ENCODE measurements around the gene F12.
A peak's percentile ranks its signal among the peaks of the same experiment; 100 is the strongest.

The F12 gene

DNA sequence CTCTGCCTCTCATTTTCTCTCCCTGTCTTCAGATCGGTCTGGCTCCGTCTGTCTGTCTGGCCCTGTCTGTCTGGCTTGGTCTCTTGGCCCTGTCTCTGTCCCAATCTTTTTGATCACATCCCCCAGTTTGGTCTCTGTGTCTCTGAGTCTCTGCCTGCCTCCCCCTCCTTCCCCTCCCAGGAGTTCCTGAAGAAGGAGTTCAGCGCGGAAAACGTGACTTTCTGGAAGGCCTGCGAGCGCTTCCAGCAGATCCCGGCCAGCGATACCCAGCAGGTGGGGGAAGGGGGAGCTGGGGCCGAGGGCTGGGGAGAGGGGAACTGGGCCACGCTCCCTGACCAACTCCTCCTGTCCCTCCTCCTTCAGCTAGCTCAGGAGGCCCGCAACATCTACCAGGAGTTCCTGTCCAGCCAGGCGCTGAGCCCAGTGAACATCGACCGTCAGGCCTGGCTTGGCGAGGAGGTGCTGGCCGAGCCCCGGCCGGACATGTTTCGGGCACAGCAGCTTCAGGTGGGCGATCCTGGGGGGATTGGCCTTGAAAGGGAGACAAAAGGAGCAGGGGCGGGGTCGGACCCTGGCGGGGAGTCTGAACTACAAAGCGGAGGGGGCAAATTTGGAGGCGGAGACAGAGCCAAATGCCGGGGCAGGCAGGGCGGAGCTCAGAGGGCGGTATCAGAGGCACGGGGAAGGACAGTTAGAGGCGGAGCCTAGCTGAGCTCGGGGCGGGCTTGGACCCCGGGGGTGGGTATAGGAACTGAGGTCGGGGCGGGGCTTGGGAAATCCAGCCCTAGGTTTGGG, 42.6 kb downstream of the F12 start:
- peak; percentile 97 for DNase-seq (ENCODE audit: extremely low spot score)
- POLR2A ChIA-PET = interaction anchor here (0.6 to 2.6 kb wide), 17 partner anchors 9 to 149 kb away, joined by 3 to 38 read pairs (median 4); partner anchors contain the start of genes GRK6, LMAN2 and MXD3
- CTCF ChIA-PET = interaction anchor here (0.8 to 1.7 kb wide), 8 partner anchors 11 to 134 kb away, joined by 3 to 5 read pairs (median 4); partner anchors contain the start of gene LMAN2
- TF ChIP-seq FOXM1 (IDR thresholded peaks at IDR 0.05; ENCODE audit: borderline replicate concordance) (no peak), FOXA1 (IDR thresholded peaks at IDR 0.05) (no peak), LEF1 (IDR thresholded peaks at IDR 0.05; ENCODE audit: borderline replicate concordance) (no peak), SUZ12 (IDR thresholded peaks at IDR 0.05) (no peak), SP1 (IDR thresholded peaks at IDR 0.05) (no peak), FOXK2 (IDR thresholded peaks at IDR 0.05) (no peak), NFRKB (IDR thresholded peaks at IDR 0.05) (no peak), HDGF (IDR thresholded peaks at IDR 0.05; ENCODE audit: borderline replicate concordance) (no peak)
- TF ChIP-seq, protein P1, sequence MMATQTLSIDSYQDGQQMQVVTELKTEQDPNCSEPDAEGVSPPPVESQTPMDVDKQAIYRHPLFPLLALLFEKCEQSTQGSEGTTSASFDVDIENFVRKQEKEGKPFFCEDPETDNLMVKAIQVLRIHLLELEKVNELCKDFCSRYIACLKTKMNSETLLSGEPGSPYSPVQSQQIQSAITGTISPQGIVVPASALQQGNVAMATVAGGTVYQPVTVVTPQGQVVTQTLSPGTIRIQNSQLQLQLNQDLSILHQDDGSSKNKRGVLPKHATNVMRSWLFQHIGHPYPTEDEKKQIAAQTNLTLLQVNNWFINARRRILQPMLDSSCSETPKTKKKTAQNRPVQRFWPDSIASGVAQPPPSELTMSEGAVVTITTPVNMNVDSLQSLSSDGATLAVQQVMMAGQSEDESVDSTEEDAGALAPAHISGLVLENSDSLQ (IDR thresholded peaks at IDR 0.05) = no peak

DNA sequence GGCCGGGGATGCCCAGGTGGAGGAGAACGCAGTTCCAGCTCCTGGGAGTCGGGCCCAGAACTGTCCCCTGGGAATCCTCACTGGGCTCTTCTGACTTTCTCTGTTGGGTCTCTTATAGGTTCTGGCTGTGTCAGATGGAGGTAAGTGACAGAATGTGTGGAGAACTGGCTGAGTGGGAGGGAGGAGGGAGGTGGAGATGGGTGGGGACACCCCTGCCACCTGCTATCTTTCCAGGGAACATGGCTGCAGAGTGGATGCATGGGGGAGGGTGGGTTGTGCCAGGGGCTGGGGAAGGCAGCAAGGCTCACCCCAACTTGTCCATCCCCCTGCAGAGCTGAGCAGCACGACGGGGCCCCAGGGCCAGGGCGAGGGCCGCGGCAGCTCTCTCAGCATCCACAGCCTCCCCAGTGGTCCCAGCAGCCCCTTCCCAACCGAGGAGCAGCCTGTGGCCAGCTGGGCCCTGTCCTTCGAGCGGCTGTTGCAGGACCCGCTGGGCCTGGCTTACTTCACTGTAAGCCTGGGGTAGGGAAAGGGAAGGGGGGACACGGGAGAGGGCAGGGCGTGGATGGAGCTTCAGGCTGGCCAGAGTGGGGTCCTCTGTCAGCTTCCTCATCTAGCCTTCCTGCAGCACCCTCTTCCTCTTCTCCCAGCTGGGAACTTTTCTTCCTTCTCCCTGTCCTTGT, 43.4 kb downstream of the F12 start:
- POLR2A ChIA-PET = interaction anchor here (1.1 to 2.6 kb wide), 7 partner anchors 9 to 150 kb away, joined by 3 to 38 read pairs (median 5); partner anchors contain the start of genes LMAN2 and MXD3
- no peak for DNase-seq (ENCODE audit: extremely low spot score)
- TF ChIP-seq FOXA1 (IDR thresholded peaks at IDR 0.05) (no peak), ELF4 (IDR thresholded peaks at IDR 0.05) (no peak), ZNF384 (IDR thresholded peaks at IDR 0.05) (no peak), TARDBP (IDR thresholded peaks at IDR 0.05) (no peak), SP1 (IDR thresholded peaks at IDR 0.05) (no peak), FOXK2 (IDR thresholded peaks at IDR 0.05) (no peak)
- CTCF ChIA-PET = interaction anchor here (0.6 to 1.7 kb wide), 6 partner anchors 14 to 129 kb away, joined by 3 to 5 read pairs (median 4); partner anchors contain the start of gene LMAN2

DNA sequence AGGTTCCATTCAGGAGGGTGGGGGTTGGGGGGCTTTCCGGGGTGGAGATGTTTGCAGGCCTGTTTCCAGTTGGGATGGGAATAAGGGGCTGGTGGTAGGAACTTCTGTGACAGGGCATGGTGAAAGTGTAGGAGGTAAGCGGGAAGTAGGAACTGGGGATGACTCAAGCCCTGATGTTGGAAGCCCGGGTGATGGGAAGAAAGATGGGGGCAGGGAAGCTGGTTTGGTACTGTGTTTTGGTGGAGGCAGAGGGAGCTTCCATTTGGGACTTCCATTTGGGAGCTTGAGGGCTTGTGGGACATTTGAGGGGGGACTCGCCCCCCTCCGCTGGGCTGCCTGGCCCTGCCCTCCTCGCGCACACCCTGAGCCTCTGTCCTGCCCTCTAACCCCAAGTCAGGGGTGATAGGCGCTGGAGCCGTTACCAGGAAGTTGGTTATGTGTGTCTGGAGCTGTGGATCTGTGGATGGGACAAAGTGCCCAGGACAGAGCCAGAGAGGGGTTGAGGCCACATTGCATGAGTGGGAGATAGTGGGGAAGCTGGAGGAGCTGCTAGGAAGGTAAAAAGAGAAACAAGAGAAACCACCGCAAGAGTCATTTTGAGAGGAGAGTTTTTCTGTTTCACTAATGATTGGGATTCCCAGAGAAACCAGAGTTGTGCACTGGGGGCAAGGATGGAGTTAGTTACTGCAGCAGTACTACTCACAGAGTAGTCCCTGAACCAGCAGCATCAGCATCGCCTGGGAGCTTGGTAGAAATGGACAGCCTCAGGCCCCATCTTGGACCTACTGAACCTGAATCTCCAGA, 45.0 kb downstream of the F12 start:
- CTCF ChIA-PET = interaction anchor here (1.1 kb wide), 1 partner anchor 26 kb away, joined by 3 read pairs; no protein-coding TSS in a partner anchor
- no peak for DNase-seq (ENCODE audit: extremely low spot score)
- no peak for TF ChIP-seq BHLHE40 (IDR thresholded peaks at IDR 0.05; ENCODE audit: borderline replicate concordance)
- no peak for TF ChIP-seq SUZ12 (IDR thresholded peaks at IDR 0.05)
- TF ChIP-seq ARNT (IDR thresholded peaks at IDR 0.05) = no peak
- TF ChIP-seq ELF4 (IDR thresholded peaks at IDR 0.05) = no peak
- no peak for TF ChIP-seq ZNF384 (IDR thresholded peaks at IDR 0.05)
- no peak for TF ChIP-seq TARDBP (IDR thresholded peaks at IDR 0.05)
- TF ChIP-seq FOXK2 (IDR thresholded peaks at IDR 0.05) = no peak
- TF ChIP-seq, protein P1 (IDR thresholded peaks at IDR 0.05) = no peak
- no peak for TF ChIP-seq NFRKB (IDR thresholded peaks at IDR 0.05)
- no peak for TF ChIP-seq FOXA1 (IDR thresholded peaks at IDR 0.05)
- TF ChIP-seq SP1 (IDR thresholded peaks at IDR 0.05) = no peak
- no peak for TF ChIP-seq LEF1 (IDR thresholded peaks at IDR 0.05; ENCODE audit: borderline replicate concordance)
- POLR2A ChIA-PET = interaction anchor here (2.2 kb wide), 1 partner anchor 13 kb away, joined by 14 read pairs; the partner anchor contains the start of gene LMAN2

DNA sequence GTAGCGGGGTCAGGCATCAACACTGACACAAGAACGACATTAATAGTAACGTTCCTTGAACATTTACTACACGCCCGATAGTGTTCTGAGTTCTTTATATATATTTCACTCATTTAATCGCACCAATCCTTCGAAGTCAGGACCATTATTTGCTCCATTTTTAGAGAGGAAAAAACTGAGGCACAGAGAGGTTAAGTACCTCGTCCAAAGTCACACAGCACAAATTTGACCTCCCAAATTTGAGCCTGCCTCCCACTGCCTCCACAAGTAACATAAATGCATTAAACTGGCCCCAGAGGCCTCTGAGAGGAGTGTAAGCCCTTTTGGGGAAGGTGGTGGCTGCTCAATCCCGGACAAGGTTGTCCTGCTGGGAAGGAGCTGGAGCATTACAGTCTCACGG, 45.8 kb downstream of the F12 start:
- CTCF ChIA-PET = no interaction called here
- DNase-seq (ENCODE audit: extremely low spot score) = no peak
- POLR2A ChIA-PET = interaction anchor here (2.2 kb wide), 1 partner anchor 12 kb away, joined by 14 read pairs; the partner anchor contains the start of gene LMAN2
- TF ChIP-seq, protein P1 (IDR thresholded peaks at IDR 0.05) = no peak
- TF ChIP-seq FOXA1 (IDR thresholded peaks at IDR 0.05) (no peak), FOXM1 (IDR thresholded peaks at IDR 0.05; ENCODE audit: borderline replicate concordance) (peak; percentile 38; the same call in 1 of the 2 replicates), FOXK2 (IDR thresholded peaks at IDR 0.05) (no peak), ARNT (IDR thresholded peaks at IDR 0.05) (no peak), ZNF384 (IDR thresholded peaks at IDR 0.05) (no peak), LEF1 (IDR thresholded peaks at IDR 0.05; ENCODE audit: borderline replicate concordance) (no peak), NFRKB (IDR thresholded peaks at IDR 0.05) (no peak), SP1 (IDR thresholded peaks at IDR 0.05) (no peak)

DNA sequence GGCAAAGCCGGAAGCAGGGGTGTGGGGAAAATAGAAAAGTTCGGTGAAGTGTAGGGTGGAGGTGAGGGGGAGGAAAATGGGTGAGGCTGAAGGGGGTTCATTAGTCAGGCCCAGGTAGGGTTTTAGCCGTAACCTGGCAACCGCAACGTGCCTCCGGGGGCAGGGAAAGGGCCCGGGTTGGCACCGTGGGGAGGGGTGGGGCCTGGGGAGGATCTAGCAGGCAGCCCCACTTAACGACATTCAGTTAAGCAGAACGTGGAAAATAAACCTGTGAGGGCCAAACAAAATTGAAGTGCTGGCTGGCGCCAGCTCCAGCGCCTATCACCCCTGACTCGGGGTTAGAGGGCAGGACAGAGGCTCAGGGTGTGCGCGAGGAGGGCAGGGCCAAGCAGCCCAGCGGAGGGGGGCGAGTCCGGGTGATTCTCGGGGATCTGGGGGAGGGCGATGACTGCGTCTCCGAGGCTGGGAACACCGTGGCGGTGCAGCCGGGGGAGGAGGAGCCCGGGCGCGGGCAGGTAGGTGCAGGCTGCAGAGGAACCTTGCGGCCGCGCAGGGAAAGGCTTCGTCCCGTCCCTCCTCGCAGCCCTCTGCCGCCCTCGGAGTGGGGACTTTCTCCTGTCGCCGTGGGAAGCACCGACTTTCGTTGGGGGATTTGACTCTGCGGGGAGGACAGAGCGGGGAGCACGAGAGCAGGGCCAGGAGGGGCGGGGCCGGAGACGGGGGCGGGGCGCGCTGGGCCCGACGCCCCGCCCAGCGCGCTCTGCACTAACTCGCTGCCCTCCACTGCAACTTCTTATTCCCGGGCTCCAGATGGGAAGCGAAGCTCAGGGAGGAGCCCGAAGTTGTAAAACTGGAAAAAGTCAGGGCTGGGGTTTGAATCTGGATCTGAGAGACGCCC, 46.5 kb downstream of the F12 start:
- POLR2A ChIA-PET = interaction anchor here (2.2 to 3.5 kb wide), 2 partner anchors 11 kb away, joined by 14 to 42 read pairs; partner anchors contain the start of gene LMAN2
- TF ChIP-seq ZNF384 (IDR thresholded peaks at IDR 0.05) (no peak), NFRKB (IDR thresholded peaks at IDR 0.05) (no peak), FOXA1 (IDR thresholded peaks at IDR 0.05) (no peak), FOXK2 (IDR thresholded peaks at IDR 0.05) (no peak), TARDBP (IDR thresholded peaks at IDR 0.05) (no peak), SP1 (IDR thresholded peaks at IDR 0.05) (no peak), HDGF (IDR thresholded peaks at IDR 0.05; ENCODE audit: borderline replicate concordance) (no peak), SUZ12 (IDR thresholded peaks at IDR 0.05) (no peak), ELF4 (IDR thresholded peaks at IDR 0.05) (no peak), L3MBTL2 (conservative IDR thresholded peaks at IDR 0.05) (no peak; the same call in 1 of the 2 replicates), ARNT (IDR thresholded peaks at IDR 0.05) (no peak), BHLHE40 (IDR thresholded peaks at IDR 0.05; ENCODE audit: borderline replicate concordance) (no peak), FOXM1 (IDR thresholded peaks at IDR 0.05; ENCODE audit: borderline replicate concordance) (no peak), LEF1 (IDR thresholded peaks at IDR 0.05; ENCODE audit: borderline replicate concordance) (no peak), CTBP1 (IDR thresholded peaks at IDR 0.05; ENCODE audit: borderline replicate concordance) (no peak)
- TF ChIP-seq, protein P1 (IDR thresholded peaks at IDR 0.05) = no peak
- peak; percentile 86 for DNase-seq (ENCODE audit: extremely low spot score)
- CTCF ChIA-PET = interaction anchor here (0.7 kb wide), 2 partner anchors 8 to 64 kb away, joined by 3 to 5 read pairs; no protein-coding TSS in a partner anchor
